Measurements from ENCODE around the gene CDK15. TPM values are rescaled to one million over a fixed set of nuclear protein-coding genes. Genes with fewer than 3 reads are reported as not detected.

The CDK15 gene
- total and polyA plus RNA-seq, 2 donors (not counting 1 experiment from before 2014, with no cell fraction given): not detected

- 95% methylated on average over 3 of the region's 3 CpGs for whole genome bisulfite sequencing (ENCODE audit: insufficient coverage)
- no peak for ATAC-seq (ENCODE audit: low read depth)
- ChIA-PET POLR2A (no interaction called here), CTCF (no interaction called here)
- intact Hi-C loops (cut with micrococcal nuclease): no loop called here
- H3K4me1 Mint-ChIP-seq: no peaks in the 10 kb centered on the region
- no peak overlapping the region for H3K27ac Mint-ChIP-seq
- Histone ChIP-seq H3K27ac (ENCODE audit: low read length in 2 of 2) (no peak overlapping the region), H2AFZ (ENCODE audit: insufficient read depth, low read depth, low read length, poor library complexity, severe bottlenecking) (no peak overlapping the region), H3K79me2 (ENCODE audit: control insufficient read depth, insufficient read depth, low read length) (no peaks in the 10 kb centered on the region), H3K27me3 (replicated peaks in 1 of 4; ENCODE audit: control extremely low read depth in 1 of 4, control insufficient read depth in 3 of 4, insufficient read depth in 4 of 4, low read length in 3 of 4) (peaks cover 0 to 3% (median 0%) of the 10 kb centered on the region in 4 experiments), H3K4me2 (replicated peaks; ENCODE audit: low read depth, low read length, poor library complexity, severe bottlenecking) (no peak overlapping the region), H4K20me1 (ENCODE audit: control insufficient read depth, insufficient read depth, low read length, poor library complexity, severe bottlenecking) (no peaks in the 10 kb centered on the region), H3K9me3 (ENCODE audit: control extremely low read depth in 1 of 3, control insufficient read depth in 2 of 3, insufficient read depth in 1 of 3, low read length in 2 of 3) (no peaks in the 10 kb centered on the region), H3K4me3 (ENCODE audit: control extremely low read depth in 1 of 5, extremely low read depth in 1 of 5, insufficient read depth in 1 of 5, low read depth in 2 of 5, low read length in 4 of 5) (no peak overlapping the region), H3K9ac (ENCODE audit: low read length) (no peak overlapping the region), H3K4me1 (ENCODE audit: control insufficient read depth in 2 of 2, insufficient read depth in 2 of 2, low read length in 2 of 2) (no peaks in the 10 kb centered on the region), H3K36me3 (replicated peaks in 1 of 2; ENCODE audit: control extremely low read depth in 1 of 2, control insufficient read depth in 1 of 2, extremely low read depth in 1 of 2, insufficient read depth in 2 of 2, low read length in 1 of 2) (no peaks in the 10 kb centered on the region)
- H3K27me3 Mint-ChIP-seq: peaks cover 41% of the 10 kb centered on the region
- no peak overlapping the region for H3K4me3 Mint-ChIP-seq
- H3K9me3 Mint-ChIP-seq (ENCODE audit: insufficient read depth): no peaks in the 10 kb centered on the region
- TF ChIP-seq EZH2 (IDR thresholded peaks at IDR 0.05; ENCODE audit: borderline replicate concordance, insufficient read depth, low read depth, low read length, poor library complexity, severe bottlenecking): no peak
- no peak for TF ChIP-seq CTCF (IDR thresholded peaks at IDR 0.05)
- no peak for DNase-seq
Measured at GRCh38 chr2:201790291-201790690, 16.0 kb upstream of the CDK15 start.

GRCh38 chr2:201790989-201791388 lies 15.3 kb upstream of the CDK15 start:
- Mint-ChIP-seq H3K27me3 (peaks cover 38% of the 10 kb centered on the region), H3K4me3 (no peak overlapping the region), H3K4me1 (no peaks in the 10 kb centered on the region), H3K27ac (no peak overlapping the region), H3K9me3 (ENCODE audit: insufficient read depth) (no peaks in the 10 kb centered on the region)
- no peaks in the 10 kb centered on the region for H3K79me2 ChIP-seq (ENCODE audit: control insufficient read depth, insufficient read depth, low read length)
- peaks cover 0 to 3% (median 0%) of the 10 kb centered on the region in 4 experiments for H3K27me3 ChIP-seq (replicated peaks in 1 of 4; ENCODE audit: control extremely low read depth in 1 of 4, control insufficient read depth in 3 of 4, insufficient read depth in 4 of 4, low read length in 3 of 4)
- H3K4me2 ChIP-seq (replicated peaks; ENCODE audit: low read depth, low read length, poor library complexity, severe bottlenecking): no peak overlapping the region
- no peaks in the 10 kb centered on the region for H3K9me3 ChIP-seq (ENCODE audit: control extremely low read depth in 1 of 3, control insufficient read depth in 2 of 3, insufficient read depth in 1 of 3, low read length in 2 of 3)
- no peaks in the 10 kb centered on the region for H3K4me1 ChIP-seq (ENCODE audit: control insufficient read depth in 2 of 2, insufficient read depth in 2 of 2, low read length in 2 of 2)
- no peak overlapping the region for H3K9ac ChIP-seq (ENCODE audit: low read length)
- no peak for ATAC-seq (ENCODE audit: low read depth)
- no peak overlapping the region for H3K27ac ChIP-seq (ENCODE audit: low read length in 2 of 2)
- no peaks in the 10 kb centered on the region for H3K36me3 ChIP-seq (replicated peaks in 1 of 2; ENCODE audit: control extremely low read depth in 1 of 2, control insufficient read depth in 1 of 2, extremely low read depth in 1 of 2, insufficient read depth in 2 of 2, low read length in 1 of 2)
- TF ChIP-seq EZH2 (IDR thresholded peaks at IDR 0.05; ENCODE audit: borderline replicate concordance, insufficient read depth, low read depth, low read length, poor library complexity, severe bottlenecking) (no peak), CTCF (IDR thresholded peaks at IDR 0.05) (no peak)
- no CpG with 5 or more reads among the region's 2 CpGs for WGBS (ENCODE audit: insufficient coverage)
- no peak overlapping the region for H2AFZ ChIP-seq (ENCODE audit: insufficient read depth, low read depth, low read length, poor library complexity, severe bottlenecking)
- no peak for DNase-seq
- POLR2A ChIA-PET: no interaction called here
- CTCF ChIA-PET: no interaction called here
- intact Hi-C loops (cut with micrococcal nuclease): no loop called here
- no peak overlapping the region for H3K4me3 ChIP-seq (ENCODE audit: control extremely low read depth in 1 of 5, extremely low read depth in 1 of 5, insufficient read depth in 1 of 5, low read depth in 2 of 5, low read length in 4 of 5)
- H4K20me1 ChIP-seq (ENCODE audit: control insufficient read depth, insufficient read depth, low read length, poor library complexity, severe bottlenecking): no peaks in the 10 kb centered on the region

Data from B cell (primary cell).